Pons (tissue), 1 donor: ENCODE measurements around the gene SRPK2.
A peak's percentile ranks its signal among the peaks of the same experiment; 100 is the strongest.

Experiments
- DNase-seq: peaks from one replicate; pipeline ENCODE4 v3.0.0-alpha.2; 2016; ENCODE audit warnings: low spot score

Gene SRPK2

DNA sequence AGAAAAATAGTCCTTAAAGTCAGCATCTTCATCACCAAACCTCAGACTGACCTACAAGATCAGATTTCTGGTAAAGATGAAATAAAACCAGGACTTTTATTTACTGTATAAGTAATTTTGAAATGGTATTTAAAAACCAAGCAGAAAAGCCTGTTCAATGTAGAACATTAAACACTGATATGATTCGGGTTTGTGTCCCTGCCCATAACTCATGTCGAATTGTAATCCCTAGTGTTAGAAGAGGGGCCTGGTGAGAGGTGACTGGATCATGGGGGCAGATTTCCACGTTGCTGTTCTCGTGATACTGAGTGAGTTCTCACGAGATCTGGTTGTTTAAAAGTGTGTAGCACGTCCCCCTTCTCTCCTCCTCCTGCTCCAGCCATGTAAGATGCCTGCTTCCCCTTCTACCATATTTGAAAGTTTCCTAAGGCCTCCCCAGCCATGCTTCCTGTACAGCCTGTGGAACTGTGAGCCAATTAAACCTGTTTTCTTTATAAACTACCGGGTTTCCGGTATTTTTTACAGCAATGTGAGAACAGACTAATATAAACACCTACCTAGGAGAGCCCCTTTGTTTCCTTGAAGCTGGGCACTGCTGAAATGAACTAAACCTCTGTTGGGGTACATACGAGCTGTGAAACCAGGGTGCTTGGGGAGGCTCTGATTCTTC, 254.6 kb downstream of the SRPK2 start:
- no peak for DNase-seq

DNA sequence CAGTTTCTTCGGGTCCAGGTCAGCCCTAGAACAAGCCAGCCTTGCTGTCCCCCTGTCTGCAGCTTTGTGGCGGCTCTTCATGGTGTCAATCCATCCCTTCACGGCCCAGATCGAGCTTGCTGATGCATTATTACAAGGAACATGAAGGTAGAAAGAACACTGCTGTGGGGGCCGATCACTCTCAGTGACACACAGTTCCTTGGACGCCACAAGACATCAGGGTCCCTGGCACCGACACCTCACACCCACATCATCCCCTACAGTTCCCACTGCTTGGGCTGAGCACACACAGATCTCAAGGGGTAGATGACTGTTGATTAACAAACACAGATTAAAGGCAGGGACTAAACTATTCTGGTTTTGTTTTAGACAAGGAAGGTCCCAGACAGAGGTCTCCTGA, 255.4 kb downstream of the SRPK2 start:
- no peak for DNase-seq

DNA sequence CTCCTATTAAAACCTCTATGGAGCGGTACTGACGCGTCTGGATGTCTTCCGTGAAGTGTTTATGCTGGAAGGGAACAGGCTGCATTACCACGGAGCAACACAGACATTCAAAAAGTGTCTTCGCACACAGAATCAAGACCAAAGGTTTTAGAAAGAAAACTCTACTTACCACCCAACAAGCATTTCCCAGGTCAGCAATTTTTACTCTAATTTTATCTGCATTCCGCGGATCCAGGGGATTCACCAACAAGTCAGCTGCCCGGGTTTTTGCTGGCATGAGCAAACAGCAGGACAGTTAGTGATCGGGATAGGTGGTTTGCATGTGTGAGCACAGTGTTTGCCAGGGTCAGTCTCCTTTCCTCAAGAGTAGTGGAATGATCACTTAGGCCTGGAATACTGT, 255.9 kb downstream of the SRPK2 start:
- DNase-seq = no peak

DNA sequence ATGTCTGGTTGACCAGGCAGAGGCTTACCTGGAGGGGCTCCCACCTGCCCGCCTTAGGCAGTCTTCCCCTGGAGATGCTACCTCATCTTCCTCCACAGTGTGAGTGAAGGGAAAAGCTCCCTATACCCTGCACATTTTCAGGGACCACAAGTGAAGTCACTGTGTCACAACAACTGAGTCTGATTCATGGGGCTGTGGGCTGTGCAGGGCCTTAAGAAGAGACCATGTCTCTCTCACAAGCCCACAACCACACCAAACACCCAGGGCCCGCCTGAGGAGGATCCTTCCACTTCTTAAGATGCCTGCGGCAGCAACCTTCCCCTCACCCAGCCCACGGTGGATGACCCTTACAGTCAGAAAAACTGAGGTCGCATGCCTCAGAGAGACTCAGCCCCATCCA, 256.4 kb downstream of the SRPK2 start:
- no peak for DNase-seq

DNA sequence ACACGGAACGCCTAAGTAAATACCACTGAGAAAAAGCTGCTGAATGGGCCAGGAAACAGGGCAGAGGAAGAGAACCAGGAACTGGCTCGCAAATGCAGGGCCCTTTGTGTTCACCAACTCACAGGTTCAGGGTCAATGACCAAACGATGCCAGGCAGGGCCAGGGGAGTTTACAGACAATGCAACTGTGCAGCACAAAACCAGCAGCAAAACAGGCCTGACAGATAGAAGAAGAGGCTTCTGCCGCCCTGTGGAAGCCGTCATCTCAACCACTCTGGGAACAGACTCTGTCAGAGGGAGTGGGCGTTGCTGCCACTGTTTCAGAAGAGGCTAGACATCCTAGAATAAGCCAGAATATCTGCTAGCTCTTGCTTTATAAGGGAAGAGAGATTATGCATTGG, 256.8 kb downstream of the SRPK2 start:
- no peak for DNase-seq

DNA sequence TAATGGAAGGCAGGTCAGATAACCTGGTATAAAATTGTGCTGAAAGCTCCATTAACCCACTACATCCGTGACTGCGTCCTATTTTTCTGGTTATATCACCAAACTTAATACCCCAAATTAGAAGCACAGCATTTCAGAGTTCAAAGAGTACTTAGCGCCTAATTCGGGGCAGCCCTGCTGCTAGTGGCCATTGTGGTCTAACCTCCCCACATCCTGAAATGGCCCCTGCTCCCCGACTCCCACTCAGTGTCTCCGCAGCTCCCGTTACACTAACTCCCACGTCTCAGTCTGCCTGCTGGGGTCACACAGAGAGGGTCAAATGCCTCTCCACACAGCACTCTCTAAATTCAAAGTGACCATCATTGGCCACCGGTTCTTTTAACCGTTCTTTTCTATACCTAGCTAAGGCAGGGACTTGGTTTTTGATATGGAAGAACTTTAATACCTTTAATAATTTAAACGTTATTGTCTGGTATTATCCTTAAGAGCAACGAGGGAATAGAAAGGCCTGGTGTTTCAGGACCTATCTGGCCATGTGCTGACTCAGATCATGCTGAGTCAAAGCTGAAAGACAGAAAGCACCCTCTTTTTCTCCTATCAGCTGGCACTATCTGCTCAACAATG, 257.6 kb downstream of the SRPK2 start:
- DNase-seq = peak; percentile 65

DNA sequence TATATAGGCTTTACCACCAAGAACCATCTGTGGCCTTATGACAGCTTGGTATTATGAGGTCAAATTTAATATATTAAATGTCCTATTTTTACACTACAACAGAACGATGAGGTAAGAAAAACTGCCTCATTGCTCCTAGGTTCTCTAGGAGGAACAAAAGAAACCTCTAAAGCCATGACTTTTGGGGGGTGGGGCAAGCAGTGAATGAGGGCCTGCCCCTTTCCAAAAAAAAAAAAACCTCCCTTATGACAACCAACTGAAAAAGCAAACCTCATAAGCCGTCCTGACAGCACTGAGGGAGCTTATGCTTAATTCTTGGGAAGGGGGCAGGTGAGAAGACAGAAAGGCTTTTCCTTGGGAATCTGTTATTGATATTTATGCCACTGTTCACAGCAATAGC, 258.1 kb downstream of the SRPK2 start:
- no peak for DNase-seq

DNA sequence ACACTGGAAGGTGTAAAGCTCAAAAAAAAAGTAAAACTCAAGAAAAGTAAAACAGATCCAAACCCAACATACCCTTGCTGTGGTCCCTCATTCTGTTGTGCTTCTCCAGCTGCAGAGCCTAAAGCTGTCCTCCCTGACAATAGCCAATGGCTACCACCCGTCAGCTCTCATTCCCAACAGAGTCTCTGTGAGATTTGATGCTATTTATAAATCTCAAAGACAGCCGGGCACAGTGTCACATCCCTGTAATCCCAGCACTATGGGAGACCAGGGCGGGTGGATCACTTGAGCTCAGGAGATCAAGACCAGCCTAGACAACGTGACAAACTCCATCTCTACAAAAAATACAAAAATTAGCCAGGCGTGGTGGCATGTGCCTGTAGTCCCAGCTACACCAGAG, 258.7 kb downstream of the SRPK2 start:
- DNase-seq = peak; percentile 80

DNA sequence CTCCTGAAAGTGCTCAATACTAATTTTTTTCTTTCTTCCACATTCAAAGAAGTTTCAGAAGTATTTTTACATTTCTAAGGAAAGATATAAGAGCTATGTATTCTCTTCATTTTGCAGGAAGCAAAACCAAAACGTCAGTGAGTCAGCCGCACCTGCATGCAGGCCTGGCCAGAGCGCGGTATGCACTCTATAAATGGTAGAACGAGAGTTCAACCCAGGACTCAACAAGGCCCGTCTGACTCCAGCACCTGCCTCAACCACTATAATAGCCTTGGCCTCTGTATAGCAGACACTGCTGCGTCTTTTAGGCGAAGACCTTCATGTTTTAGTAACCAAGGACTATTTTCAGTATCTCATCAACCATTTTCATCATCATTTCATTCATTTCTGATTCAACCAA, 261.5 kb downstream of the SRPK2 start:
- DNase-seq = no peak

DNA sequence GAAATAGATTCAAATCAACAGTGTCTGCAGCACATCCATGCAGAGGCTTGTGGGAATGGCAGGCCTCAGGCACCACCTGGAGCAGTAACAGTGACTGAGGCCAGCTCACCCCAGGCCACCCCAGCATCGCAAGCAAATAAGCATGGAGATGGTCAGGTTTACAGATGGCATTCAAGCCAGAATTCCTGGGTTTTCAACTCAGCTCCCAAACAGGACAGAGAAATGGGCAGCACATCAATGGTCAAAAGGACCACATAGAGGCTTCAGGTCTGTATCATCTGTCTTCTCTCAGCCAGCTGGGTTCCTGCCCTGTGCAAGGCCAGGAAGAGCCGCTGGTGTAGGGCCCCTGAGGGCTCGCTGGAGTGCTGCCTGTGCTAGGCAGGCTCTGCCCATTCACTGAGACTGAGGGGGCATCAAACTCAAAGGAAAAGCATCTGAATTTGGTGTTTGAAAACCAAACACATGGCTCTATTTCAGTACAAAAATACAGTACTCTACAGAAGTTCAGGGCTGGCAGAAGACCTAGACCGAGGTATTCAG, 262.2 kb downstream of the SRPK2 start:
- no peak for DNase-seq

DNA sequence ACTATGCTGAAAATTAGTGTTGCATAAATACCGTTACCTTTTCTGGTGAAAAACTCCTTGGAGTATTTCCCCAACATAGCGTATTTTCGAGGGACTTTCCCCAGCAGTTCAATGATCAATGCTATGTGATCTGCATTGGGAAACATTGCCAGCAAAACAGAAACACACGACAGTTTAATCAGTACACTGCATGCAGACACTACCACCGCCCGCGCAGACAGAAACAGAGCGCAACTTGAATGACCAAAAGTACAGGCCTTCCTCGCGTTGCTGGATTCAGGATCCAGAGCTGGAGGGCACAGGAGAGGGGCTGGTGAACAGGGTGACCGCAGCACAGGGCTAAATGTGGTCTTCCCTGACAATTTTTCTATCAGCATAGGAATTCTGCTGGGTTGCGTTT, 263.0 kb downstream of the SRPK2 start:
- DNase-seq = no peak

DNA sequence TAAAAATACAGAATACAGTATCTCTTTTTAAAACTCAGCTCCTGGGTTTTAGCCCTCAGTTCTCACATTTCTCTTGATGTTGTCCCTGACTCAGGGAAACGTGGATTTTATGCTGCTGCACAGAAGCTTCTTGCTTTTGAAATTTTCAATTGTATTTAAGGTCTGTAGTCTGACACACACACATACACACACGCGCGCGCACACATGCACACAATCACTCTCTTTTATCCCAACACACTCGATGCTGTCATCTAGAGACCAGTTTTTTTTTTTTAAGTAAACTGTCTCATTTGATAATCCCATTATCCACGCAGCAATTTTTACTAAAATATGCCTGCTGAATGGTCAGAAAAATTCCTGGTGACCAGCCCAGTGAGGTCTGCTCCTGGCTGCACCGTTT, 266.1 kb downstream of the SRPK2 start:
- DNase-seq = peak; percentile 60

DNA sequence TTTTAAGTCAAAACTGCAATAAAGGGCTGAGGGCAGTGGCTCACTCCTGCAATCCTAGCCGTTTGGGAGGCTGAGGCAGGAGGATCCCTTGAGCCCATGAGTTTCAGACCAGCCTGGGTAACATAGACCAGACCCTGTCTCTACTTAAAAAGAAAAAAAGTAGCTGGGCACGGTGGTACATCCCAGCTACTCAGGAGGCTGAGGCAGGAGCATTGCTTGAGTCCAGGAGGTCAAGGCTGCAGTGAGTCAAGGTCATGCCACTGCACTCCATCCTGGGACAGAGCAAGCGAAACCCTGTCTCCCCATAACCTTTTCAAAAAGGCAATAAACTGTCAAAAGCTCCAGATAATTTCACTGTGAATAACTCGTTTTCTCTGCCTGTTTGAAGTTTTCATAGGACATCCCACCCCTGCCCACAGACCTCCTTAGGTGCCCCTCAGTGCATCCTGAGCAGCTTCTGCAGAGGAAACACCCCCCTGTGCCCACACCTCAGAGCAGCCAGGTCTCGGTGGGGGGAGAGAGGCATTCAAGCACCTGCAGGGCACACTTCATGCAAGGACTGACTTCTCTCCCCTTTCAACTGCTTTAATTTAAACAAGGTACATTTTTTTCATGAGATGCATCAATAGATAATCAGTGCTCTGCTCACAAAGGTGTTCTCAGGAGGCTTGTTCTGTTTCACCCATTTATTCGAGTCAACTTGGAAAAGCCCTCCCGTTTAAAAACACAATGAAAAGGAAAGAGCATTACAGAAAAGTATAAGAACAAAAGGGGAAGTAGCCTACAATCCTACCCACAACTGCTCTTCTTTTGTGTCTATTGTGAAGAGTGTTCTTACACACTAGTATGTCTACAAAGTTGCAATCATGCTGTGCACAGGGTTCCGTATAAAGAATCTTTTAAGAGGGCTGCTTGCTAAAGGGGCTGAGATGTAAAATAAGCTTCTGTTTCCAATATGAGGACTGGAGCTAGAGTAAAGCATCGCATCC, 269.8 kb downstream of the SRPK2 start:
- no peak for DNase-seq

DNA sequence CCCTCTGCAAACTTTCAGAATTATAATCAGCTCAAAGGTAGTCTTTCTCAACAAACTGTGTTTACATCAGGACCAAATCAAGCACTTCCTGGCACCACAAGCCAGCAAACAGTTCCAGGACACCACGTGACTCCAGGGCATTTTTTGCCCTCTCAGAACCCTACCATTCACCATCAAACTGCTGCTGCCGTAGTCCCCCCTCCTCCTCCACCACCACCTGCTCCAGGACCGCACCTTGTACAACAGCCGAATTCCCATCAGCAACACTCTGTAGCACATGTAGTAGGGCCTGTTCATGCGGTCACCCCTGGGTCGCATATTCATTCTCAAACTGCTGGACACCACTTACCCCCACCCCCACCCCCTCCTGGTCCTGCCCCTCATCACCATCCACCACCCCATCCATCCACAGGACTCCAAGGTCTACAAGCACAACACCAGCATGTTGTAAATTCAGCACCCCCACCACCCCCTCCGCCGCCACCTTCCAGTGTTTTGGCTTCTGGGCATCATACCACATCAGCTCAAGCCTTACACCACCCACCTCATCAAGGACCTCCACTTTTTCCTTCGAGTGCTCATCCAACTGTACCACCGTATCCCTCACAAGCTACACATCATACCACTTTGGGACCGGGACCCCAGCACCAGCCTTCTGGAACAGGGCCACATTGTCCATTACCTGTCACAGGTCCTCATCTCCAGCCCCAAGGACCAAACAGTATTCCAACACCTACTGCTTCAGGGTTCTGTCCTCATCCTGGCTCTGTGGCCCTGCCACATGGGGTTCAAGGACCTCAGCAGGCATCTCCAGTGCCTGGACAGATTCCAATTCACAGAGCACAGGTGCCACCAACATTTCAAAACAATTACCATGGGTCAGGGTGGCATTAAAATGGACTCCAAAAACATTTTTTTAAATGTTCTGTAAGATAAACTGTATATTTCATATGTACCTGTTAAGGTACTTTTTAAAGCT, 276.0 kb downstream of the SRPK2 start:
- DNase-seq = peak; percentile 57

DNA sequence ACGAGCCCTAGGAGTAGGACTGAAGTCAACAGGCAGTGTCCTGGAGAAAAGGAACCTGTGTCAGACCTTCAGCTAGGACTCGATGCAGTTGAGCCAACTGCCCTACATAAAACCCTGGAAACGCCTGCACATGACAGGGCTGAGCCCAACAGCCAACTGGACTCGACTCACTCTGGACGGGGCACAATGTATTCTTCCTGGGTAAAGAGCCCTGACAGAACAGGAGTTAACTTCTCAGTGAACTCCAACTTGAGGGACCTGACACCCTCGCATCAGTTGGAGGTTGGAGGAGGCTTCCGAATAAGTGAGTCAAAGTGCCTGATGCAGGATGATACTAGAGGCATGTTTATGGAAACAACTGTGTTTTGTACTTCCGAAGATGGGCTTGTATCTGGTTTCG, 281.3 kb downstream of the SRPK2 start:
- DNase-seq = no peak

DNA sequence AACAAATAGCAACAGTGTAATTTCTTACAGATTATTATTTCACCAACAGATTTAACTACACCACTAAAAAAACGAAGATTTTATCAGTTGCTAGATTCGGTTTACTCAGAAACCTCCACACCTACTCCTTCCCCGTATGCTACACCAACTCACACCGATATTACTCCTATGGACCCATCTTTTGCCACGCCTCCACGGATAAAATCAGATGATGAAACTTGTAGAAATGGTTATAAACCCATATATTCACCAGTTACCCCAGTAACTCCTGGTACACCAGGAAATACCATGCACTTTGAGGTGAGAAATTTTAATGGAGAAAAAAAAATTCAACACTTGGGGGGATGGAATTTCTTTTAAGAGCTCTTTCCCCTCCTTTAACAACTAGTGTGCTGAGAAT, 282.2 kb downstream of the SRPK2 start:
- DNase-seq = no peak

DNA sequence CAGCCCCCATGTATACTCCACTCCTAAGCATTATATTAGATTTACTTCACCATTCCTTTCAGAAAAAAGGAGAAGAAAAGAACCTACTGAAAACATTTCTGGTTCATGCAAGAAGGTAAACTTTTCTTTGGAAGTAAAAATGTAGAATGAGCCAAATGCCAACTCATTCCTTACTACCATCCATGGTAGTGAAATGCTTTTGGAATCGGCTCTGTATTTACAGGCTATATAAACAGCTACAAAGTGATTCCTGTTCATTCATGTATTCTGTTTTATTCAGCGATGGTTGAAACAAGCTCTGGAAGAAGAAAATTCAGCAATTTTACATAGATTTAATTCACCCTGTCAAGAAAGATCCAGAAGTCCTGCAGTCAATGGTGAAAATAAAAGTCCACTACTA, 283.1 kb downstream of the SRPK2 start:
- no peak for DNase-seq

DNA sequence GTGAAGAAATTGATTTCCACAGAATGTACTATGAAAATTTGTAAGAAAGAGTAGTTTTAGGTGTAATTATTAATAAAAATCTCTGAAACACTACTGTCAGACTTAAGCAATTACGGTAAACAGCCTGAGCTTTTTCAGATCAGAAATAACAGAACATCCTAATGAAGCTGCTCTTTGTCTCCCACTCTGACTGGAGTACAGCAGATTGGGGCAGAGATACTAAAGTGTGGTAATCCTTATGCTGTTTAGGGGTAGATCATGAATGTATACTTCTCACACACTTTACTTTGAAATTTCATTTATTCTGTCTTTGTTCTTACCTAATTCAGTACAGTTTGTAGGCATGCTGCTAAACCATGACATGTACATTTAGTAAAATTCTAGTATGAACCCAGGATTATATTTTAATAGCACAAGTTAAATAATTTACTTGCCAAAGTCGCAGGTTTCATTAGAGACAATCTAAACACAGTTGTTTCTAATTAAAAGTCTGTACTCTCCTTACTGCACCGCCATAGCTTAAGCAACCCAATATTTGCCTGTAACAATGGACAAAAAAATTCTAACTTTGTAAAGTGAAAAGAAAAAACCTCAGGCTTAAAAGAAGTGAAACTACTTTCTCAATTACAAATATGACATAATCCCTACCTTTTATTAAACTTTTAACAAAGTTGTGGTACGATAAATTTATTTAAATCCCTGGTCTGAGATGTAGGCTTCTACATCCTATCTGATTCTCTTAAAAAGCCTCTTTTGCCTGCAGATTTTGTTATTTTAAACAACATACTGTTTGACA, 286.0 kb downstream of the SRPK2 start:
- DNase-seq = no peak

DNA sequence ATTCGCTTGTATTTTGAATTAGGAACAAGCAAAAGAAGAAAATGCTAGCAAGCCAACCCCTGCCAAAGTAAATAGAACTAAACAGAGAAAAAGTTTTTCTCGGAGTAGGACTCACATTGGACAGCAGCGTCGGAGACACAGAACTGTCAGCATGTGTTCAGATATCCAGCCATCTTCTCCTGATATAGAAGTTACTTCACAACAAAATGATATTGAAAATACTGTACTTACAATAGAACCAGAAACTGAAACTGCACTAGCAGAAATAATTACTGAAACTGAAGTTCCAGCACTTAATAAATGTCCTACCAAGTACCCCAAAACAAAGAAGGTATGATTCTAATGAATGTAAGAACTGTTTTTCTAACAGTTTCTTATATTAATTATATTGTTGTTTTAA, 286.9 kb downstream of the SRPK2 start:
- DNase-seq = no peak

DNA sequence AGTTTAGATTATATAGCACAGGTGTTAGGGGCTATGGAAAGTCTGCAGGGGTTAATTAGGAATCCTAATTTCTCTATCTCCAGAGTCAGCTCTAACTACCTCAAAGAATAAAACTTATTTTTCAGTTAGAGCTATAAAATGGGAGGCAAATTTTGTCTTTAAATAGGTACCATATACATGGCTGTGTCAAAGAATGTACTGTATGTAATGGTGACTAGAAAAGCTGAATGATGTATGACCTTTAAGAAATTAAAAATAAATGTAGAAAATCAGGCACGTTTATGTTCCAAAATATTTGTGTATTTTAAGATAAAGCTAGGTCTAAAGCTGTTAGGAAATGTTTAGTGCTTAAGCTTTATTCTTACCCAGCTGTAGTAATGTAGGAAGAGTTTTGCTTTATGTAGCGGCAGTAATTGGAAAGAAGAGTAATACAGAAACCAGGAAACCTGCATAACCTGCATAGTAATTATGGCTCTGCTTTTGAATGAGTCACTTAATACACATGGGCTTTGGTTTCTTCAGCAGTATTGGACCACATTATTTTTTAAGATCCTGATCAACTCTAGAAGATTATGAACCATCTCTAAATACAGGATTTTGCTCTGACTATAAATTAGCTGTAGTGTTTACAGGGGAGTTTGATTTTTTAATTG, 289.7 kb downstream of the SRPK2 start:
- no peak for DNase-seq
